Activated CD8-positive, alpha-beta T cell treated with anti-CD3 and anti-CD28 coated beads for 36 hours (primary cell): ENCODE data around the gene FAM98C. TPM values are rescaled to one million over a fixed set of nuclear protein-coding genes. Genes with fewer than 3 reads are reported as not detected.

Source experiments
- ATAC-seq: fragments of 200-7000 bp; cut with Tn5 transposase; one replicate; pipeline ENCODE4 v1.10.0; 2021; ENCODE audit warnings: mild to moderate bottlenecking, moderate library complexity
- CTCF ChIA-PET: fragments of 350-600 bp; sonication (Branson Sonifier 250); formaldehyde crosslinking; loops from one replicate; lab custom pipeline; 2021; ENCODE audit warnings: antibody characterized with exemption; lab: Charles Lee
- POLR2A ChIA-PET: fragments of 350-600 bp; sonication (Branson Sonifier 250); formaldehyde crosslinking; loops from one replicate; lab custom pipeline; 2021; ENCODE audit warnings: antibody characterized with exemption; lab: Charles Lee
- DNase-seq: peaks from one replicate; pipeline ENCODE4 v3.0.0-alpha.2; 2020
- H3K27ac Mint-ChIP-seq: one replicate; pipeline ENCODE4 v1.8.0; 2021; ENCODE audit warnings: mild to moderate bottlenecking, mixed read lengths
- H3K27me3 Mint-ChIP-seq: one replicate; pipeline ENCODE4 v1.8.0; 2021; ENCODE audit warnings: mixed read lengths
- H3K36me3 Mint-ChIP-seq: one replicate; pipeline ENCODE4 v1.8.0; 2021; ENCODE audit warnings: low read depth, mixed read lengths
- H3K4me1 Mint-ChIP-seq: one replicate; pipeline ENCODE4 v1.8.0; 2021; ENCODE audit warnings: low read depth, mixed read lengths
- H3K4me3 Mint-ChIP-seq: one replicate; pipeline ENCODE4 v1.8.0; 2021; ENCODE audit warnings: mild to moderate bottlenecking, moderate library complexity, mixed read lengths
- H3K9me3 Mint-ChIP-seq: one replicate; pipeline ENCODE4 v1.8.0; 2021; ENCODE audit warnings: mixed read lengths
- CTCF ChIP-seq: fragments of 200-600 bp; IDR thresholded peaks from one replicate; pipeline ENCODE4 v1.8.0; 2022; ENCODE audit warnings: antibody characterized with exemption, mild to moderate bottlenecking
- intact Hi-C: fragments of 100-400 bp; cut with micrococcal nuclease; formaldehyde crosslinking; loops from one replicate; pipeline ENCODE4 v1.10.0; 2022
- total RNA-seq, 2 experiments: library from RNA; stranded (reverse); gene quantifications; one replicate each; pipeline ENCODE4 v1.2.3, GENCODE V29; 2021

Gene FAM98C
- total RNA-seq, result 10 to 100 TPM; 11.7 to 12.5 TPM

DNA sequence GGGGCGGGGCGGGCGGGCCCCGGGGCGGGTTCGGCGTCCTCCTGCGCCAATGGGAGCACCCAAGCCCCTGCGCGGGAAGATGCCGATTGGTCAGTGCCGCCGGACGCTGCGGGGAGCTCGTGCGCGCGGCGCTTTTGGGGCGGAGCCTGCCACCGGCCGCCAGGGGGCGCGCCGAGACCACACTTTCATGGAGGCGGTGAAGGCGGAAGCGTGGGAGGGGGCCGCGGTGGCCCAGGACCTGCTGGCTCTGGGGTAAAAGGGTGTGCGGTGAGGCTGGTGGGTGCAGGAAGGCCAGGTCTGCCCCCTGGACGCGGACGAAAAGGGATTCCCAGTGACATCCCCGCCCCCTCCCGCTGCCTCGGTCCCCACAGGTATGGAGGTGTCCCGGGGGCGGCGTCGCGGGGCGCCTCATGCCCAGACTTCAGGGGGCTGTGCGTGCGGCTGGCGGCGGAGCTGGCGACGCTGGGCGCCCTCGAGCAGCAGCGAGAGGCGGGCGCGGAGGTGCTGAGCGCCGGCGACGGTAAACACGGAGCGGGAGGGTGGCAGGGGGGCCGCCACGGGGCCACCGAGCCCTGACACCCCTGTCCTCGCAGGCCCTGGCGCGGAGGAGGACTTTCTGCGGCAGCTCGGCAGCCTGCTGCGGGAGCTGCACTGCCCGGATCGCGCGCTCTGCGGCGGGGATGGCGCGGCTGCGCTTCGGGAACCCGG lies at the start of gene FAM98C:
Gene FAM98C (plus strand): TSS at position 127 of the 708 bp plus-strand sequence. CDS start 61 bp downstream, at position 188.
- DNase-seq (no peak), ATAC-seq (peak; percentile 99)
- intact Hi-C loops, result loop anchor here (10.0 kb wide), 1 partner anchor 232 kb away; no protein-coding TSS in a partner anchor
- Mint-ChIP-seq H3K4me3 (peak within 1 kb of the TSS; percentile 83), H3K27me3 (peaks cover 3% of the 10 kb centered on the region), H3K36me3 (peaks cover 5% of the 10 kb centered on the region), H3K27ac (peak within 1 kb of the TSS; percentile 88), H3K9me3 (no peaks in the 10 kb centered on the region), H3K4me1 (peaks cover 9% of the 10 kb centered on the region)
- CTCF ChIA-PET, result interaction anchor here (0.6 to 4.4 kb wide), 60 partner anchors 9 to 671 kb away, joined by 3 to 37 read pairs (median 4); partner anchors contain the start of genes ACTN4, CATSPERG, EIF3K and GGN
- POLR2A ChIA-PET, result interaction anchor here (1.0 to 3.3 kb wide), 5 partner anchors 8 to 497 kb away, joined by 3 to 11 read pairs (median 3); partner anchors contain the start of genes NFKBIB and SPINT2
- peak; percentile 99 for TF ChIP-seq CTCF

- Mint-ChIP-seq H3K27ac (no peak overlapping the region), H3K4me1 (peaks cover 2% of the 10 kb centered on the region), H3K27me3 (peaks cover 17% of the 10 kb centered on the region), H3K36me3 (no peaks in the 10 kb centered on the region), H3K9me3 (no peaks in the 10 kb centered on the region), H3K4me3 (no peak overlapping the region)
- intact Hi-C loops, result no loop called here
- ChIA-PET CTCF (no interaction called here), POLR2A (no interaction called here)
- DNase-seq (no peak), ATAC-seq (no peak)
- TF ChIP-seq CTCF, result no peak
These were observed 46.9 kb upstream of the FAM98C start for GRCh38 chr19:38355728-38356725.

DNA sequence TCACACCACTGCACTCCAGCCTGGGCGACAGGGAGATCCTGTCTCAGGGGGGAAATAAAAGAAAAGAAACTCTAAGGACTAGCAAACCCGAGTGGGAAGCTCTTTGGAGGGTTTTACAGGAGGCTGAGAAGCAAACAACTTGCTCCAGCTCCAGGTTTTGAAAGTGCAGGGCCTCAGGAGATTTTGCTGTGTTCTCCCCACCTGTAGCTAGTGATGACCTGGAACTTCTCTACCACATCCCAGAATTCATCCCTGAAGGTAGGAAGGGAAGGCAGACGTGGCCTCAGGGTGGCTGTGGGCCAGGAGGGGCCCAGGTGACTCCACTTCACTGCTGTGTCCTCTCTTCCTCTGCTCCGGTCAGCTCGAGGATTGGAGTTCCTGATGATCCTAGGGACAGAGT lies 44.8 kb upstream of the FAM98C start:
- H3K4me3 Mint-ChIP-seq, result no peak overlapping the region
- ChIA-PET CTCF (no interaction called here), POLR2A (no interaction called here)
- no peaks in the 10 kb centered on the region for H3K9me3 Mint-ChIP-seq
- intact Hi-C loops, result no loop called here
- ATAC-seq (no peak), DNase-seq (no peak)
- H3K4me1 Mint-ChIP-seq, result peaks cover 8% of the 10 kb centered on the region
- H3K36me3 Mint-ChIP-seq, result no peaks in the 10 kb centered on the region
- no peak overlapping the region for H3K27ac Mint-ChIP-seq
- no peak for TF ChIP-seq CTCF
- peaks cover 22% of the 10 kb centered on the region for H3K27me3 Mint-ChIP-seq

GRCh38 chr19:38359242-38360021 lies 43.5 kb upstream of the FAM98C start:
- peaks cover 22% of the 10 kb centered on the region for H3K27me3 Mint-ChIP-seq
- ChIA-PET POLR2A (interaction anchor here (1.2 to 1.8 kb wide), 3 partner anchors 15 to 150 kb away, joined by 3 to 4 read pairs (median 3); partner anchors contain the start of genes CATSPERG and PSMD8), CTCF (interaction anchor here (1.3 to 1.4 kb wide), 2 partner anchors 17 to 21 kb away, joined by 4 to 5 read pairs; no protein-coding TSS in a partner anchor)
- intact Hi-C loops, result no loop called here
- H3K4me1 Mint-ChIP-seq, result peaks cover 10% of the 10 kb centered on the region
- TF ChIP-seq CTCF, result no peak
- no peak overlapping the region for H3K27ac Mint-ChIP-seq
- DNase-seq (no peak), ATAC-seq (no peak)
- H3K9me3 Mint-ChIP-seq, result no peaks in the 10 kb centered on the region
- H3K36me3 Mint-ChIP-seq, result no peaks in the 10 kb centered on the region
- H3K4me3 Mint-ChIP-seq, result no peak overlapping the region
